Muscle layer of colon (tissue), 2 donors: ENCODE results near the gene TMEM191C.
"Not testable (repeated sequence)": the region's sequence is repeated elsewhere in the genome, so short reads cannot be mapped to it uniquely, and the experiment has no call there.

Experiments used
- H3K27ac ChIP-seq: one replicate; pipeline ENCODE4 v1.7.0; 2013; ENCODE audit warnings: low read depth, mild to moderate bottlenecking, low read length, moderate library complexity
- H3K27me3 ChIP-seq, 2 donors: one replicate each; pipeline ENCODE4 v1.7.0; 2013; ENCODE audit warnings: low read length in 2 of 2, mild to moderate bottlenecking in 2 of 2; ENCODE audit not compliant: insufficient read depth in 2 of 2, control insufficient read depth in 1 of 2
- H3K36me3 ChIP-seq: one replicate; pipeline ENCODE4 v1.7.0; 2013; ENCODE audit warnings: mild to moderate bottlenecking, low read length; ENCODE audit not compliant: insufficient read depth
- H3K4me1 ChIP-seq: one replicate; pipeline ENCODE4 v1.7.0; 2013; ENCODE audit warnings: mild to moderate bottlenecking, low read length; ENCODE audit not compliant: insufficient read depth
- H3K4me3 ChIP-seq, 2 donors: one replicate each; pipeline ENCODE4 v1.7.0; 2013; ENCODE audit warnings: low read length in 2 of 2, low read depth in 1 of 2, mild to moderate bottlenecking in 1 of 2, moderate library complexity in 1 of 2
- H3K9ac ChIP-seq: one replicate; pipeline ENCODE4 v1.7.0; 2013; ENCODE audit warnings: low read length
- H3K9me3 ChIP-seq: one replicate; pipeline ENCODE4 v1.7.0; 2013; ENCODE audit warnings: mild to moderate bottlenecking, low read length
- donor health status: abdominal sarcoma.
- donor health status: Adenocarcinoma of cecum.

The TMEM191C gene

DNA sequence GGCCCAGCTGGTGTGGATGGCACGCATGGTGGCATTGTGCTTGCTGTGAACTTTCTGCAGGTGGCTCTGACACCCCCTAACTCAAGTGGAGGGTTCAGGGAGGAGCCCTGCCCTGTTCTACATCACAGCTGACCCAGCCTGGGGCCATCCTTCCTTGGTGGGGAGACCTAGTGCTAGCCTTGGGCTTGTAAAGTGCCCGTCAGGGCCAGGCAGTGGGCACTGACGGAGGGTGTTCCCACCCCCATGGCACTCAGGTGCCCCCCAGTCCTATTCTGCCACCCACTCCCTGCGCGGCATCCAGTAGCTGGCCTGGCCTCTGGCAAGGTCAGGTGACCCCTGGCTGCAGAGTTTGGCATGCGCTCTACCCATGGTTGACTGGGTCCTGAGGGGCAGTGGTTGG, 26.0 kb upstream of the TMEM191C start:
- not testable (repeated sequence) for H3K4me1 ChIP-seq, H3K27me3 ChIP-seq, H3K4me3 ChIP-seq, H3K9ac ChIP-seq, H3K27ac ChIP-seq, H3K9me3 ChIP-seq
- peaks cover 14% of the 10 kb centered on the region for H3K36me3 ChIP-seq

DNA sequence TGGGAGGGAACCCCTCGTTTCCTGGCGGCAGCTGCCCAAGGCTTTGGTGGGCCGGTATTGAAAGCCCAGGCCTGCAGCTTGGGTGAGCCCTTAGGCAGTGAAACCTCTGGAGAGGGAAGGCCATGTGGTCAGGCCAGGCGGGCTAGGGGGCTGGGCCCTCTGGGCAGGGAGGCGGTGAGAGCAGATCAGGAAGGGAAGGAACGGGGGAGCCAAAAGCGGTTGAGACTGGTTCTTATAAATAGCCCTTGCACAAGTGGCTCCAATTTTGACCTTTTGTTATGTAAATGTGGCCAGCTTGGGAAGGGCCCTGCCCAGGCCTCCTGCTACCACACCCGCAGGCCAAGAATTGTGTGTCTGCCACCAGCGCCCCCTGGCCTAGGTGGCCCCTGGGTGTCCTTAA, 25.1 kb upstream of the TMEM191C start:
- not testable (repeated sequence) for H3K9ac ChIP-seq, H3K27ac ChIP-seq, H3K27me3 ChIP-seq, H3K4me1 ChIP-seq, H3K4me3 ChIP-seq, H3K9me3 ChIP-seq
- H3K36me3 ChIP-seq = peaks cover 14% of the 10 kb centered on the region

DNA sequence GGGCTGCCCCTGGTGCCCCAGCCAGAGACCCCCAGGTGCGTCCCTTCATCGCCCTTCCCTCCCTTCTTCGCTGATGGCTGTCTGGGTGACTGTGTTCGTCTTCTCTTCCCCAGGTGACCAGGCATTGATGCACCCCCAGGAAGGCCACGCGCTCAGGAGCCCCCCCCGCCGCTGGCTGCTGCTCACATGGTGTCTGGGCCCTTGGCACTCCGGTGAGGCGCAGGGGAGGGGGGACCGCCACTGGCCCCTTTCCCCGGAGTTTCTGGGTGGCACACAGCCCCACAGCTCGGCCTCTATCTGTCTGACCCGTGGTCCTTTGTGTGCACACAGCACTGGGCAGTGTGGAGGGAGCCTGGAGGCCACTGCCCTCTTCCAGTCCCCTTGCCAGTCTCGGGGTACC, 24.5 kb upstream of the TMEM191C start:
- peaks cover 14% of the 10 kb centered on the region for H3K36me3 ChIP-seq
- not testable (repeated sequence) for H3K9me3 ChIP-seq, H3K4me1 ChIP-seq, H3K27me3 ChIP-seq, H3K4me3 ChIP-seq, H3K27ac ChIP-seq, H3K9ac ChIP-seq

DNA sequence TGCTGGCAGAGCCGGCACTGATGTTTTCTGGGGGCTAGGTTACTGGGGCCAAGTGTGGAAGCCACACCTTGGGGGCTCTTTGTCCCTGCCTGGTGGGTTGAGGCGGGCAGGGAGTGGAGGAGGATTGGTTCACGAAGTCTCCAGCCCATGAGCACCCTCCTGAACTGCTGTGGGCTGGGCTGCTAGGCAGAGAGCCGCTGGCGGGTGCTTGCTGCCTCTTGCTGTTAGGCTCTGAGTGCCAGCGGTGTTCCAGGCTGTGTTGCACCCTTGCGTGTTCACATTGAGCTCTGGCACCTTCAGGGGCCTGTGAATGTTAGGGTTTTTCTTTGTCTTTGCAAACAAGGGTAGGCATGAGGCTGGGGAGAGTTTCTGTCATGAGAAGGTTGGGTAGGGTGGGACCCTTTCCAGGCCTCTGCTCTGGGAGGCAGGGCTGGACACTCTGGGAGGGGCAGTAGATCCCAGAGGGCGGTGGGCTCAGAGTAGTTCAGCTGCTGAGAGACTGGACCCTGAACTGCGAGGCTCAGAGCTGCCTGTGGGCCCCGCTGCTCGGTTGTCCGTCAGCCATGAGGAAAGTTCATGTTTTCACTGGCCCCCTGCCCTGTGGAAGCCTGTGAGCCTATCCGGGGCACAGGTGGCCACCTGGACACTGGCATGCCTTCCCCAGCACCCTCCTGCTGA, 24.0 kb upstream of the TMEM191C start:
- Histone ChIP-seq H3K4me3 (no peak overlapping the region), H3K27me3 (no peaks in the 10 kb centered on the region), H3K9ac (no peak overlapping the region), H3K4me1 (no peaks in the 10 kb centered on the region), H3K36me3 (peaks cover 14% of the 10 kb centered on the region), H3K27ac (no peak overlapping the region), H3K9me3 (no peaks in the 10 kb centered on the region)

DNA sequence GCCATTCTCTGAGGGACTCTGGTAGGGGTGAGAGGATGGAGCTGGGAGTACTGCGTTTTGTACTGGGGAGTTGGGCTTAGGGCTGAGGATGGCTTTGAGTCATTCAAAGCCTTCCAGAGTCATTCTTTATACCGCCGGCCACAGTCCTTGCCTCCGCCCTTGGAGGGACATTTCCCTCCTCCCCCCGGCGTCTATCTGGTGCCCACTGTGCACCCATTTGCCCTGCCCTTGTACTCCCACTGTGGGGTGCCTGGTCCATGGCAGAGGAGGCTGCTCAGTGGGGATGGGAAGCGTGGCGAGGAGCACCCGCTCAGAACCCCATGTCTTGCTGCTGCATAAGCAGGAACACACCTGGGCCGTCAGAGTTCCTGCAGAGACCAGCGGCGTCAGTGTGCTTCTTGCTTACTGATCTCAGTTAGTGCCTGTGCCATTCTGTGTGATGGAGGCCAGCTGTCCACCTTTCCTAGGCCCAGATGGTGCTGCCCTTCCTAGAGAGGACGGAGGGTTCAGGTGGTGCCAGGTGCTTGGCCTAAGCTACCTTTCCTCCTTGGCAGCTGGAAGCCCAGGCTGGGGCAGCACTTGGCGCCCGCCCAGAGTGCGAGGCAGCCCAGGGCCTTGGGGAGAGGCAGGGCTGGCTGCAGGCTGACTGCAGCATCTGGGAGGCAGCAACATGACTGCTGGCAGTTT, 23.3 kb upstream of the TMEM191C start:
- Histone ChIP-seq H3K36me3 (peaks cover 14% of the 10 kb centered on the region), H3K4me1 (no peaks in the 10 kb centered on the region), H3K27ac (no peak overlapping the region), H3K27me3 (no peaks in the 10 kb centered on the region), H3K4me3 (no peak overlapping the region), H3K9ac (no peak overlapping the region), H3K9me3 (no peaks in the 10 kb centered on the region)

DNA sequence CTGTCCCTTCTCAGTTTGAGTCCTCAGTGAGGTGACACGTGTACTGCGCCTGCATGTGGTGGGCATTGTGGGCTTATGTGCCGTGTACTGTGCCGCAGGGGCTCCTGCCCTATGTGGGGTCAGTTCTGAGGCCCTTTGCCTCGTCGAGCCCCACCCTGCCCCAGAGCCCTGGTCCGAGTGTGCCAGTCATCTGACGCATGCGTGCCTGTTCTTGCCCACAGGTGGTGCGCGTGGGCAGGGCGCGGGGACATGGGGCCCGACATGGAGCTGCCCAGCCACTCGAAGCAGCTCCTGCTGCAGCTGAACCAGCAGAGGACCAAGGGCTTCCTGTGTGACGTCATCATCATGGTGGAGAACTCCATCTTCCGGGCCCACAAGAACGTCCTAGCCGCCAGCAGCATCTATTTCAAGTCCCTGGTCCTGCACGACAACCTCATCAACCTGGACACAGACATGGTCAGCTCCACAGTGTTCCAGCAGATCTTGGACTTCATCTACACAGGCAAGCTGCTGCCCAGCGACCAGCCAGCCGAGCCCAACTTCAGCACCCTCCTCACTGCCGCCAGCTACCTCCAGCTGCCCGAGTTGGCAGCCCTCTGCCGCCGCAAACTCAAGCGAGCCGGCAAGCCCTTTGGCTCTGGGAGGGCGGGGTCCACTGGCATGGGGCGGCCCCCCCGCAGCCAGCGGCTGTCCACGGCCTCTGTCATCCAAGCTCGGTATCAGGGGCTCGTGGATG, 22.3 kb upstream of the TMEM191C start:
- Histone ChIP-seq H3K27ac (no peak overlapping the region), H3K27me3 (no peaks in the 10 kb centered on the region), H3K4me3 (no peak overlapping the region), H3K9ac (no peak overlapping the region), H3K4me1 (no peaks in the 10 kb centered on the region), H3K36me3 (peaks cover 14% of the 10 kb centered on the region), H3K9me3 (no peaks in the 10 kb centered on the region)

DNA sequence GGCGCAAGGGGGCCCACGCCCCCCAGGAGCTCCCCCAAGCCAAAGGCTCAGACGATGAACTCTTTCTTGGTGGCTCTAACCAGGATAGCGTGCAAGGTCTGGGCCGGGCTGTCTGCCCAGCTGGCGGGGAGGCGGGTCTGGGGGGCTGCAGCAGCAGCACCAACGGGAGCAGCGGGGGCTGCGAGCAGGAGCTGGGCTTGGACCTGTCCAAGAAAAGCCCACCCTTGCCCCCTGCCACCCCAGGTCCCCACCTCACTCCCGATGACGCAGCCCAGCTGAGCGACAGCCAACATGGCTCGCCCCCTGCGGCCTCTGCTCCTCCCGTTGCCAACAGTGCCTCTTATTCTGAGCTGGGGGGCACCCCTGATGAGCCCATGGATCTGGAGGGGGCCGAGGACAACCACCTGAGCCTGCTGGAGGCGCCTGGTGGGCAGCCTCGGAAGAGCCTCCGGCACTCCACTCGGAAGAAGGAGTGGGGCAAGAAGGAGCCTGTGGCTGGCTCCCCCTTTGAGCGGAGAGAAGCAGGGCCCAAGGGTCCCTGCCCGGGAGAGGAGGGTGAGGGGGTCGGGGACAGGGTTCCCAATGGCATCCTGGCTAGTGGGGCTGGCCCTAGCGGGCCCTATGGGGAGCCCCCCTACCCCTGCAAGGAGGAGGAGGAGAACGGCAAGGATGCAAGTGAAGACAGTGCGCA, 21.6 kb upstream of the TMEM191C start:
- Histone ChIP-seq H3K9ac (no peak overlapping the region), H3K4me3 (no peak overlapping the region), H3K36me3 (peaks cover 14% of the 10 kb centered on the region), H3K4me1 (no peaks in the 10 kb centered on the region), H3K27me3 (no peaks in the 10 kb centered on the region), H3K9me3 (no peaks in the 10 kb centered on the region), H3K27ac (no peak overlapping the region)

DNA sequence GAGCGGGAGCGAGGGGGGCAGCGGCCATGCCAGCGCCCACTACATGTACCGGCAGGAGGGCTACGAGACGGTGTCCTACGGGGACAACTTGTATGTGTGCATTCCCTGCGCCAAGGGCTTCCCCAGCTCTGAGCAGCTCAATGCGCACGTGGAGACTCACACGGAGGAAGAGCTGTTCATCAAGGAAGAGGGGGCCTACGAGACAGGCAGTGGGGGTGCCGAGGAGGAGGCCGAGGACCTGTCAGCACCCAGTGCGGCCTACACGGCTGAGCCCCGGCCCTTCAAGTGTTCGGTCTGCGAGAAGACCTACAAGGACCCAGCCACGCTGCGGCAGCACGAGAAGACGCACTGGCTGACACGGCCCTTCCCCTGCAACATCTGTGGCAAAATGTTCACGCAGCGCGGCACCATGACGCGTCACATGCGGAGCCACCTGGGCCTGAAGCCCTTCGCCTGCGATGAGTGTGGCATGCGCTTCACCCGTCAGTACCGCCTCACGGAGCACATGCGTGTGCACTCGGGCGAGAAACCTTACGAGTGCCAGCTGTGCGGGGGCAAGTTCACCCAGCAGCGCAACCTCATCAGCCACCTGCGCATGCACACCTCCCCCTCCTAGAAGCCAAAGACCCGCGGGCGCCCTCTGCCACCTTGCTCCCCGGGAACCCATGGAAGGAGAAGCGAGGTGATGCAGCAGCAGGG, 20.9 kb upstream of the TMEM191C start:
- no peaks in the 10 kb centered on the region for H3K9me3 ChIP-seq
- H3K27me3 ChIP-seq = no peaks in the 10 kb centered on the region
- no peak overlapping the region for H3K27ac ChIP-seq
- H3K36me3 ChIP-seq = peaks cover 14% of the 10 kb centered on the region
- H3K4me3 ChIP-seq = no peak overlapping the region
- H3K4me1 ChIP-seq = no peaks in the 10 kb centered on the region
- H3K9ac ChIP-seq = no peak overlapping the region

DNA sequence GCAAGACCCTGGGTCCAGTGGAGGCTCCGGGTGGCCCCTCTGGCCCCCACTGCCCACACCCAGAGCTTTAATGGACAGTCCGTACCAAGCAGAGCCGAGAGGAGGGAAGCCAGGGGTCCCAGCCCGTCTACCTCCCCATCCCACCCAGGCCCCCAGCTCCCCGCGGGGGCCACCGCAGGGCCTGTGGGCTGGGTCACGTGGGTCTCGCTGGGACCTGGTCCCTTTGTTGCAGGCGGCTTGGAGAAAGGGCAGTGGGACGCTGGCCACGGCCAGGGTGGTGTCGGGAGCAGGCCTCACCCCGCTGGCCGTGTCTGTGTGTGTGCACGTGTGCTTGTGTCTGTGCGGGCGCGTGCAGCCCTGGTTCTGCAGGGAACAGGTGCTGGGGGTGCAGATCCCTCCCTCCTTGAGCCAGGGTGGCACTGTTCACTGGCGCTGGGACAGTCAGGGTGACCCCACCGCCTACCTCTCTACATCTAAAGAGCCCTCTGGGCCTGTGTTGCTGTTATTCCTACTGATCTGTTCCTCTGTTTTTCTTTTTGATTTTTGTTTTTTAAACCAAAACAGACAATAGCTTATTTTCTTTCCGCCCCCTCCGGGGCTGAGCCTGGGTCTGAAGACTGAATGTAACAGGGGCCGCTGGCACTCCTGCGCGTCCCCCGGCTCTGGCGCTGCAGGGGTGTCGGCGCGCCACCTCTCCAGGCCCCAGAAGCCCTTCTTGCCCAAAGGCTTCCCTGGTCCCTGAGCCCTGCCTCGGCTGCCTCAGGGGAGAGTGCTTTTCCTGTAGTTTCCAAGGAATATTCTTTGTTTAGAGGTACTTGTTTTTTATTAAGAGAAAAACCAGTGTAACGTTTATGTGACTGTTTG, 20.1 kb upstream of the TMEM191C start:
- peaks cover 14% of the 10 kb centered on the region for H3K36me3 ChIP-seq
- no peaks in the 10 kb centered on the region for H3K9me3 ChIP-seq
- no peak overlapping the region for H3K4me3 ChIP-seq
- no peaks in the 10 kb centered on the region for H3K27me3 ChIP-seq
- no peaks in the 10 kb centered on the region for H3K4me1 ChIP-seq
- H3K27ac ChIP-seq = no peak overlapping the region
- no peak overlapping the region for H3K9ac ChIP-seq

DNA sequence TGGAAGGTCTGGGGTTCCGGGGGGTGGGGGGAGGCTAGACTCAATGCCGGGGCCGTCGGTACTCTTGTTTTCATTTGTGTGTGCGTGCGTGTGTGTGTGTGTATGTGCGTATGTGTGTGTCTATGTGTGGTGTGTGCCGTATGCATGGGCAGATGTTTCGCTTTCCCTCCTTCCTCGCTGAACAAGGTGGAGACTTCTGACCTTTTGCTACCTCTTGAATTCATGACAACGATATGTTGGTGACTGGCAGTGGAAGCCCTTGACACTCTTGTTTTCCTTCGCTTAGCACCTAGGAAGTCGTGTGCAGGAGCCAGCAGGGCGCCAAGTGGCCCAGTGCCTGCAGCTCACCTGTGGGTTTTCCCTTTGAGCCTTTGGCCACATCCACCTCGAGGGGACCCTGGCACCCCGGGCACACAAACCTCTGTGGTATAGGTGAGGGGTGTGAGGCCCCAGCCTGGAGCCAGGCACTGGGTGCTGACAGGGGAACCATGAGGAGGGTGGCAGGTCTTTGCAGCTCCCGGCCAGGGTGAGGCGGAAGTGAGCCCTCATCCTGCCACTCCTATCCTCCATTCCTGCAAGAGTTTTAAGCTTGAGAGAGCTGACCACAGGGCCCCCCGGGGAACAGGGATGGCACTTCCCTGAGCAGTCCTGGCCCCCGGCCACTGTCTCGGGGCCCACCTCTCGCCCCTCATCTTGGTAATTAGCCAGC, 19.3 kb upstream of the TMEM191C start:
- Histone ChIP-seq H3K4me3 (no peak overlapping the region), H3K27ac (no peak overlapping the region), H3K9ac (no peak overlapping the region), H3K27me3 (no peaks in the 10 kb centered on the region), H3K36me3 (peaks cover 14% of the 10 kb centered on the region), H3K4me1 (no peaks in the 10 kb centered on the region), H3K9me3 (no peaks in the 10 kb centered on the region)
